ENCODE measurements around the gene HAGH.
"Not testable (repeated sequence)": the region's sequence is repeated elsewhere in the genome, so short reads cannot be mapped to it uniquely, and the experiment has no call there.

Gene HAGH

GRCh38 chr16:1808691-1809090 lies 17.9 kb downstream of the HAGH start:
- no peak overlapping the region for H3K27ac ChIP-seq
- TF ChIP-seq CTCF (conservative IDR thresholded peaks at IDR 0.05) = no peak

- TF ChIP-seq CTCF (conservative IDR thresholded peaks at IDR 0.05) = no peak
- no peak overlapping the region for H3K27ac ChIP-seq
These were observed 19.0 kb downstream of the HAGH start for GRCh38 chr16:1807626-1808025.

GRCh38 chr16:1800701-1801100 lies 25.9 kb downstream of the HAGH start:
- TF ChIP-seq CTCF (conservative IDR thresholded peaks at IDR 0.05) = no peak
- peak overlapping the region; percentile 20; the same call in 1 of the 2 replicates for H3K27ac ChIP-seq

- H3K27ac ChIP-seq = not testable (repeated sequence)
These were observed 27.4 kb downstream of the HAGH start for GRCh38 chr16:1799263-1799662.

- no peak overlapping the region for H3K27ac ChIP-seq
- TF ChIP-seq CTCF (conservative IDR thresholded peaks at IDR 0.05) = no peak
These were observed 31.5 kb downstream of the HAGH start for GRCh38 chr16:1794908-1795666.

- H3K27ac ChIP-seq = no peak overlapping the region
These were observed 32.3 kb downstream of the HAGH start for GRCh38 chr16:1794221-1794871.

GRCh38 chr16:1793578-1794220 lies 32.9 kb downstream of the HAGH start, which contains the start of gene IGFALS:
Gene IGFALS (minus strand): TSS chr16:1793705. CDS start chr16:1793652, 53 bp downstream.
- H3K27ac ChIP-seq = no peak within 1 kb of the TSS
- no peak for TF ChIP-seq CTCF (conservative IDR thresholded peaks at IDR 0.05)

More at GRCh38 chr16:1794221-1794871, 32.3 kb downstream of the HAGH start:
- no peak for TF ChIP-seq CTCF (conservative IDR thresholded peaks at IDR 0.05)

Measured in VCaP (cell line).